ENCODE results near the gene SLC22A23.

Gene SLC22A23

GRCh38 chr6:3419624-3420272, 37.1 kb downstream of the SLC22A23 start:
- no peaks in the 10 kb centered on the region for H3K27me3 ChIP-seq (ENCODE audit: insufficient read depth, low read length)
- no peak overlapping the region for H2AFZ ChIP-seq (ENCODE audit: low read depth, low read length)
- H3K4me1 ChIP-seq (ENCODE audit: insufficient read depth, low read length) = peaks cover 55% of the 10 kb centered on the region
- H3K4me3 ChIP-seq (ENCODE audit: low read length) = no peak overlapping the region
- no peaks in the 10 kb centered on the region for H3K9me3 ChIP-seq (ENCODE audit: low read length)
- no peaks in the 10 kb centered on the region for H3K36me3 ChIP-seq (ENCODE audit: insufficient read depth, low read length)

GRCh38 chr6:3418496-3419060, 38.3 kb downstream of the SLC22A23 start:
- Histone ChIP-seq H3K27me3 (ENCODE audit: insufficient read depth, low read length) (no peaks in the 10 kb centered on the region), H3K4me3 (ENCODE audit: low read length) (no peak overlapping the region), H3K9me3 (ENCODE audit: low read length) (no peaks in the 10 kb centered on the region), H3K36me3 (ENCODE audit: insufficient read depth, low read length) (peaks cover 1% of the 10 kb centered on the region), H2AFZ (ENCODE audit: low read depth, low read length) (no peak overlapping the region), H3K4me1 (ENCODE audit: insufficient read depth, low read length) (peaks cover 53% of the 10 kb centered on the region)

- Histone ChIP-seq H3K36me3 (ENCODE audit: insufficient read depth, low read length) (peaks cover 11% of the 10 kb centered on the region), H3K9me3 (ENCODE audit: low read length) (peaks cover 7% of the 10 kb centered on the region), H3K4me3 (ENCODE audit: low read length) (no peak overlapping the region), H3K4me1 (ENCODE audit: insufficient read depth, low read length) (peaks cover 42% of the 10 kb centered on the region), H3K27me3 (ENCODE audit: insufficient read depth, low read length) (no peaks in the 10 kb centered on the region), H2AFZ (ENCODE audit: low read depth, low read length) (no peak overlapping the region)
Measured at GRCh38 chr6:3417473-3417872, 39.4 kb downstream of the SLC22A23 start.

- Histone ChIP-seq H3K27me3 (ENCODE audit: insufficient read depth, low read length) (no peaks in the 10 kb centered on the region), H3K4me1 (ENCODE audit: insufficient read depth, low read length) (peaks cover 24% of the 10 kb centered on the region), H3K36me3 (ENCODE audit: insufficient read depth, low read length) (peaks cover 18% of the 10 kb centered on the region), H2AFZ (ENCODE audit: low read depth, low read length) (no peak overlapping the region), H3K4me3 (ENCODE audit: low read length) (no peak overlapping the region), H3K9me3 (ENCODE audit: low read length) (peaks cover 13% of the 10 kb centered on the region)
Measured at GRCh38 chr6:3415490-3415889, 41.4 kb downstream of the SLC22A23 start.

- H3K27me3 ChIP-seq (ENCODE audit: insufficient read depth, low read length) = no peaks in the 10 kb centered on the region
- peaks cover 24% of the 10 kb centered on the region for H3K4me1 ChIP-seq (ENCODE audit: insufficient read depth, low read length)
- H2AFZ ChIP-seq (ENCODE audit: low read depth, low read length) = no peak overlapping the region
- peaks cover 13% of the 10 kb centered on the region for H3K9me3 ChIP-seq (ENCODE audit: low read length)
- peaks cover 19% of the 10 kb centered on the region for H3K36me3 ChIP-seq (ENCODE audit: insufficient read depth, low read length)
- no peak overlapping the region for H3K4me3 ChIP-seq (ENCODE audit: low read length)
Measured at GRCh38 chr6:3415082-3415453, 41.8 kb downstream of the SLC22A23 start.

GRCh38 chr6:3414327-3415081, 42.3 kb downstream of the SLC22A23 start:
- Histone ChIP-seq H2AFZ (ENCODE audit: low read depth, low read length) (no peak overlapping the region), H3K9me3 (ENCODE audit: low read length) (peaks cover 13% of the 10 kb centered on the region), H3K4me1 (ENCODE audit: insufficient read depth, low read length) (peaks cover 20% of the 10 kb centered on the region), H3K27me3 (ENCODE audit: insufficient read depth, low read length) (no peaks in the 10 kb centered on the region), H3K4me3 (ENCODE audit: low read length) (no peak overlapping the region), H3K36me3 (ENCODE audit: insufficient read depth, low read length) (peaks cover 25% of the 10 kb centered on the region)

GRCh38 chr6:3413592-3413991, 43.3 kb downstream of the SLC22A23 start:
- H3K4me3 ChIP-seq (ENCODE audit: low read length) = no peak overlapping the region
- H3K27me3 ChIP-seq (ENCODE audit: insufficient read depth, low read length) = no peaks in the 10 kb centered on the region
- H2AFZ ChIP-seq (ENCODE audit: low read depth, low read length) = no peak overlapping the region
- peaks cover 13% of the 10 kb centered on the region for H3K9me3 ChIP-seq (ENCODE audit: low read length)
- H3K4me1 ChIP-seq (ENCODE audit: insufficient read depth, low read length) = peaks cover 20% of the 10 kb centered on the region
- peaks cover 31% of the 10 kb centered on the region for H3K36me3 ChIP-seq (ENCODE audit: insufficient read depth, low read length)

- H3K4me1 ChIP-seq (ENCODE audit: insufficient read depth, low read length) = peaks cover 20% of the 10 kb centered on the region
- H2AFZ ChIP-seq (ENCODE audit: low read depth, low read length) = no peak overlapping the region
- H3K36me3 ChIP-seq (ENCODE audit: insufficient read depth, low read length) = peaks cover 36% of the 10 kb centered on the region
- H3K27me3 ChIP-seq (ENCODE audit: insufficient read depth, low read length) = no peaks in the 10 kb centered on the region
- H3K9me3 ChIP-seq (ENCODE audit: low read length) = peaks cover 13% of the 10 kb centered on the region
- no peak overlapping the region for H3K4me3 ChIP-seq (ENCODE audit: low read length)
Measured at GRCh38 chr6:3412779-3413500, 43.9 kb downstream of the SLC22A23 start.

GRCh38 chr6:3411967-3412778, 44.7 kb downstream of the SLC22A23 start:
- Histone ChIP-seq H3K4me1 (ENCODE audit: insufficient read depth, low read length) (peaks cover 16% of the 10 kb centered on the region), H3K4me3 (ENCODE audit: low read length) (no peak overlapping the region), H2AFZ (ENCODE audit: low read depth, low read length) (no peak overlapping the region), H3K27me3 (ENCODE audit: insufficient read depth, low read length) (no peaks in the 10 kb centered on the region), H3K9me3 (ENCODE audit: low read length) (peaks cover 13% of the 10 kb centered on the region), H3K36me3 (ENCODE audit: insufficient read depth, low read length) (peaks cover 38% of the 10 kb centered on the region)

- H3K4me3 ChIP-seq (ENCODE audit: low read length) = no peak overlapping the region
- H3K27me3 ChIP-seq (ENCODE audit: insufficient read depth, low read length) = no peaks in the 10 kb centered on the region
- peaks cover 39% of the 10 kb centered on the region for H3K36me3 ChIP-seq (ENCODE audit: insufficient read depth, low read length)
- H3K4me1 ChIP-seq (ENCODE audit: insufficient read depth, low read length) = peaks cover 15% of the 10 kb centered on the region
- peaks cover 13% of the 10 kb centered on the region for H3K9me3 ChIP-seq (ENCODE audit: low read length)
- no peak overlapping the region for H2AFZ ChIP-seq (ENCODE audit: low read depth, low read length)
Measured at GRCh38 chr6:3410385-3411360, 46.2 kb downstream of the SLC22A23 start.

GRCh38 chr6:3409699-3410384, 47.0 kb downstream of the SLC22A23 start:
- Histone ChIP-seq H3K36me3 (ENCODE audit: insufficient read depth, low read length) (peaks cover 39% of the 10 kb centered on the region), H3K4me1 (ENCODE audit: insufficient read depth, low read length) (peaks cover 7% of the 10 kb centered on the region), H3K9me3 (ENCODE audit: low read length) (peaks cover 13% of the 10 kb centered on the region), H3K4me3 (ENCODE audit: low read length) (no peak overlapping the region), H2AFZ (ENCODE audit: low read depth, low read length) (no peak overlapping the region), H3K27me3 (ENCODE audit: insufficient read depth, low read length) (no peaks in the 10 kb centered on the region)
